ENCODE data around the gene USP40.
"Not testable (repeated sequence)": the region's sequence is repeated elsewhere in the genome, so short reads cannot be mapped to it uniquely, and the experiment has no call there.

The USP40 gene

DNA sequence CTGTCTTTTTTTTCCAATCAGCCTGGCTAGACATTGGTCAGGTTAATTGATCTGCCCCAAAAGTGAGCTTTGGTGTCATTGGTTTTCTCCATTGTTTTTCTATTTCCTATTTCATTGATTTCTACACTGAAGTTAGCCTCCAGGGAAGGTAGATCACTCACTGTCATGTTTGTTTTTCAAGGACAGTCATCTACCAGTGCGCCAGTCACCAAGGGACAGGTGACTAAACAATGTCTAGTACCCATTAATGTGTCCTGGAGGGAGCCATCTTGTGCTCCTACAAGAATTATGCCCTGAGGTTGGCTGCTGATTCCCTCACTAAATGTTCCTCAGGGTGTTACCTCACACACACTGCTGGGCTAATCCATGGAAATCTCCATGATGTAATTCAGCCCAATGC is 17.6 kb upstream of the USP40 start:
- H3K27me3 Mint-ChIP-seq (ENCODE audit: low read depth, poor library complexity), result peaks cover 3% of the 10 kb centered on the region
- H3K4me1 Mint-ChIP-seq, result peaks cover 11% of the 10 kb centered on the region
- TF ChIP-seq, protein P1, sequence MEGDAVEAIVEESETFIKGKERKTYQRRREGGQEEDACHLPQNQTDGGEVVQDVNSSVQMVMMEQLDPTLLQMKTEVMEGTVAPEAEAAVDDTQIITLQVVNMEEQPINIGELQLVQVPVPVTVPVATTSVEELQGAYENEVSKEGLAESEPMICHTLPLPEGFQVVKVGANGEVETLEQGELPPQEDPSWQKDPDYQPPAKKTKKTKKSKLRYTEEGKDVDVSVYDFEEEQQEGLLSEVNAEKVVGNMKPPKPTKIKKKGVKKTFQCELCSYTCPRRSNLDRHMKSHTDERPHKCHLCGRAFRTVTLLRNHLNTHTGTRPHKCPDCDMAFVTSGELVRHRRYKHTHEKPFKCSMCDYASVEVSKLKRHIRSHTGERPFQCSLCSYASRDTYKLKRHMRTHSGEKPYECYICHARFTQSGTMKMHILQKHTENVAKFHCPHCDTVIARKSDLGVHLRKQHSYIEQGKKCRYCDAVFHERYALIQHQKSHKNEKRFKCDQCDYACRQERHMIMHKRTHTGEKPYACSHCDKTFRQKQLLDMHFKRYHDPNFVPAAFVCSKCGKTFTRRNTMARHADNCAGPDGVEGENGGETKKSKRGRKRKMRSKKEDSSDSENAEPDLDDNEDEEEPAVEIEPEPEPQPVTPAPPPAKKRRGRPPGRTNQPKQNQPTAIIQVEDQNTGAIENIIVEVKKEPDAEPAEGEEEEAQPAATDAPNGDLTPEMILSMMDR (IDR thresholded peaks at IDR 0.05), result no peak
- no peak for DNase-seq
- peaks cover 19% of the 10 kb centered on the region for H3K9me3 Mint-ChIP-seq
- no peak overlapping the region for H3K27ac Mint-ChIP-seq
- H3K36me3 Mint-ChIP-seq (ENCODE audit: low read depth), result peaks cover 9% of the 10 kb centered on the region
- no peak overlapping the region for H3K4me3 Mint-ChIP-seq

DNA sequence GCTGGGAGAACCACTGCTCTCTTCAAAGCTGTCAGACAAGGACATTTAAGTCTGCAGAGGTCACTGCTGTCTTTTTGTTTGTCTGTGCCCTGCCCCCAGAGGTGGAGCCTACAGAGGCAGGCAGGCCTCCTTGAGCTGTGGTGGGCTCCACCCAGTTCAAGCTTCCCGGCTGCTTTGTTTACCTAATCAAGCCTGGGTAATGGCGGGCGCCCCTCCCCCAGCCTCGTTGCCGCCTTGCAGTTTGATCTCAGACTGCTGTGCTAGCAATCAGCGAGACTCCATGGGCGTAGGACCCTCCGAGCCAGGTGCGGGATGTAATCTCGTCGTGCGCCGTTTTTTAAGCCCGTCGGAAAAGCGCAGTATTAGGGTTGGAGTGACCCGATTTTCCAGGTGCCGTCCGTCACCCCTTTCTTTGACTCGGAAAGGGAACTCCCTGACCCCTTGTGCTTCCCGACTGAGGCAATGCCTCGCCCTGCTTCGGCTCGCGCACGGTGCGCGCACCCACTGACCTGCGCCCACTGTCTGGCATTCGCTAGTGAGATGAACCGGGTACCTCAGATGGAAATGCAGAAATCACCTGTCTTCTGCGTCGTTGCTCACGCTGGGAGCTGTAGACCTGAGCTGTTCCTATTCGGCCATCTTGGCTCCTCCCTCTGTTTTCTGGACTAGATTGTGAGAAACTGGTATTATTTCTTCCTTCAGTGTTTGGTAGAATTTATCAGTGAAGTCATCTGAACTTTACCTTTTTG is 16.8 kb upstream of the USP40 start:
- H3K4me1 Mint-ChIP-seq, result peaks cover 11% of the 10 kb centered on the region
- H3K27me3 Mint-ChIP-seq (ENCODE audit: low read depth, poor library complexity); H3K4me3 Mint-ChIP-seq; DNase-seq; H3K36me3 Mint-ChIP-seq (ENCODE audit: low read depth); H3K27ac Mint-ChIP-seq: not testable (repeated sequence)
- peaks cover 19% of the 10 kb centered on the region for H3K9me3 Mint-ChIP-seq

DNA sequence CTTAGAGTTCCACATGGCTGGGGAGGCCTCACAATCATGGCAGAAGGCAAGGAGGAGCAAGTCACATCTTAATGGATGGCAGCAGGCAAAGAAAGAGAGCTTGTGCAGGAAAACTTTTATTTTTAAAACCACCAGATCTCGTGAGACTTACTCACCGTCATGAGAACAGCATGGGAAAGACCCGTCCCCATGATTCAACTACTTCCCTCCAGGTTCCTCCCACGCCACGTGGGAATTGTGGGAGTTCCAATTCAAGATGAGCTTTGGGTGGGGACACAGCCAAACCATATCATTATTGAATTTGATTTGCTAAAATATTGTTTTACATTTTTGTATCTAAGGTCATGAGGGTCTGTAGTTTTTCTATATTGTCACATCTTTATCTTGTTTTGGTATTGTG is 10.8 kb upstream of the USP40 start:
- not testable (repeated sequence) for H3K4me1 Mint-ChIP-seq; H3K27ac Mint-ChIP-seq; DNase-seq; H3K4me3 Mint-ChIP-seq; H3K36me3 Mint-ChIP-seq (ENCODE audit: low read depth); H3K27me3 Mint-ChIP-seq (ENCODE audit: low read depth, poor library complexity)
- H3K9me3 Mint-ChIP-seq, result peaks cover 16% of the 10 kb centered on the region

DNA sequence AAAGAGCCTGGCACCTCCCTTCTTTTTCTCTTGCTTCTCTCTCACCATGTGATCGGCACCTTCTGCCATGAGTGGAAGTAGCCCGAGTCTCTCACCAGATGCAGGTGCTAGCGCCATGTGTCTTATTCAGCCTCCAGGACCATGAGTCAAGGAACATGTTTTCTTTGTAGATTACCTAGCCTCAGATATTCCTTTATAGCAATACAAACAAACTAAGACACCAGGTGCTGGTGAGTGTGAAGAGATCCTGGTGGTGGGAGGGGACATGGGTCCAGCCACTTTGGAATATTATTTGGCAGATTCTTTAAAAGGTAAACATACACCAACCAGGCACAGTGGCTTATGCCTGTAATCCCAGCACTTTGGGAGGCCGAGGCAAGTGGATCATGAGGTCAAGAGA is 5.9 kb upstream of the USP40 start:
- no peak for DNase-seq
- Mint-ChIP-seq H3K27me3 (ENCODE audit: low read depth, poor library complexity) (peaks cover 14% of the 10 kb centered on the region), H3K27ac (no peak overlapping the region), H3K4me1 (no peaks in the 10 kb centered on the region), H3K9me3 (peaks cover 16% of the 10 kb centered on the region), H3K36me3 (ENCODE audit: low read depth) (peaks cover 4% of the 10 kb centered on the region), H3K4me3 (no peak overlapping the region)
- TF ChIP-seq, protein P1 (IDR thresholded peaks at IDR 0.05), result no peak

DNA sequence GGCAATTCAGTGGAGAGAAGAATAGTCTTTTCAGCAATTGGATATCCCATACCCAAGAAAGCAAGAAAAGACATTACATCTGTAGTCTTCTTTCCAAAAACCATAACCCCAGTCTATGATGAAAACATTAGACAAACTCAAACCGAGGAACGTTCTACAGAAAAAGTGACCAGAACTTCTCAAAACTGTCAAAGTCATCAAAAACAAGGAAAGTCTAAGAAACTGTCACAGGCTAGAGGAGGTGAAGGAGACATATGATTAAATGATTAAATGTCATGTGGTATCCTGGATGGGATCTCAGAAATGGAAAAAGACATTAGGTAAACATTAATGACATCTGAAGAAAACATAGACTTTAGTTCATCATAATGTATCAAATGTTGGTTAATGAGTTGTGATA is 4.9 kb upstream of the USP40 start:
- H3K27me3 Mint-ChIP-seq (ENCODE audit: low read depth, poor library complexity), result peaks cover 14% of the 10 kb centered on the region
- H3K4me1 Mint-ChIP-seq, result no peaks in the 10 kb centered on the region
- TF ChIP-seq, protein P1 (IDR thresholded peaks at IDR 0.05), result no peak
- H3K9me3 Mint-ChIP-seq, result peaks cover 5% of the 10 kb centered on the region
- DNase-seq, result no peak
- H3K4me3 Mint-ChIP-seq, result no peak overlapping the region
- H3K27ac Mint-ChIP-seq, result no peak overlapping the region
- no peaks in the 10 kb centered on the region for H3K36me3 Mint-ChIP-seq (ENCODE audit: low read depth)

DNA sequence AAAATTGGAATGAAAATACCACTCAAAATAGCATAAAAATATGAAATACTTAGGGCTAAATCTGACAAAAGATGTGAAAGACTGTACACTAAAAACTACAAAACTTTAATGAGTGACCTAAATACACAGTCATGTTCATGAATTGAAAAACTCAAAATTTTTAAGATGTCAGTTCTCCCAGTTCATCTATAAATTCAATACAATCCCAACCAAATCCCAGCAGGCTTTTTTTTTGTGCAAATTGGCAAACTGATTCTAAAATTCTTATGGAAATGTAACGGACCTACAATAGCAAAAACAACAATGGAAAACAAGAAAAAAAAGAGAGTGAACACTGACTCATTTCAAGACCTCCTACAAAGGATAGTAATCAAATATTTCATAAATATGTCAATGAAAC is 4.4 kb upstream of the USP40 start:
- H3K27me3 Mint-ChIP-seq (ENCODE audit: low read depth, poor library complexity), result peaks cover 14% of the 10 kb centered on the region
- peaks cover under 1% of the 10 kb centered on the region for H3K4me1 Mint-ChIP-seq
- H3K9me3 Mint-ChIP-seq, result peaks cover 5% of the 10 kb centered on the region
- no peaks in the 10 kb centered on the region for H3K36me3 Mint-ChIP-seq (ENCODE audit: low read depth)
- no peak overlapping the region for H3K4me3 Mint-ChIP-seq
- DNase-seq, result no peak
- TF ChIP-seq, protein P1 (IDR thresholded peaks at IDR 0.05), result no peak
- H3K27ac Mint-ChIP-seq, result no peak overlapping the region

DNA sequence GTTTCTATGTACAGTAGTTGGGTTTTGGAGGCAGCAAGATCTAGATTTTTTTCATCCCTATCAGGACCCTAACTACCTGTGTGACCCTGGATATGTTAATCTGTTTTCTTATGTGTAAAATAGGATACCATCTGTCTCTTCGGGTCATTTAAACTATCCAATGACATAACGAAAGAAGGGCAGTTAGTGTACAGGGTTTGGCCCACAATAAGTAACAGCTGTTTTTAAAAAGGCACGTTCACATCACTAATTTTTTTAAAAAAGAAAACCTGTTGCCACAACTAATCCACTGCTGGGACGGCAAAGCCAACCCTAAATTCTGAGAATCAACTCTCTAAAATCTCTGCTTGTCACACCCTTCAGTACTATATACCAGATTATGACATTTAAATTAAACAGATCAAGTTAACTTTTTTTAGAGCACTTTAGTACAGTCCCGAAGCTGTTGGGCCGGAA is 869 bp downstream of the USP40 start:
- TF ChIP-seq, protein P1 (IDR thresholded peaks at IDR 0.05), result no peak
- peak overlapping the region; percentile 100 for H3K27ac Mint-ChIP-seq
- no peaks in the 10 kb centered on the region for H3K9me3 Mint-ChIP-seq
- peaks cover 21% of the 10 kb centered on the region for H3K4me1 Mint-ChIP-seq
- H3K36me3 Mint-ChIP-seq (ENCODE audit: low read depth), result peaks cover 14% of the 10 kb centered on the region
- H3K4me3 Mint-ChIP-seq, result peak overlapping the region; percentile 95
- H3K27me3 Mint-ChIP-seq (ENCODE audit: low read depth, poor library complexity), result peaks cover 3% of the 10 kb centered on the region
- DNase-seq, result no peak
